K562 (cell line): ENCODE results near the gene DENND2A. TPM values are rescaled to one million over a fixed set of nuclear protein-coding genes. Genes with fewer than 3 reads are reported as not detected.

Experiments used
- CBFA2T2 ChIP-seq: fragments of 450-650 bp; conservative IDR thresholded peaks from 2 replicates; pipeline ENCODE4 v1.6.1; 2017; ENCODE audit warnings: mild to moderate bottlenecking
- CHCHD3 ChIP-seq: fragments of 250-450 bp; sonication (Bioruptor Pico); IDR thresholded peaks from 2 replicates; pipeline ENCODE4 v2.1.2; 2022; ENCODE audit warnings: mild to moderate bottlenecking
- CREB1 ChIP-seq, 2 experiments: sonication (generic) in 1 of 2; formaldehyde crosslinking in 1 of 2; IDR thresholded peaks; 2 replicates each; pipeline versions ENCODE4 v1.6.1 to v1.8.0; 2012 to 2022; ENCODE audit warnings: inconsistent platforms in 1 of 2, mild to moderate bottlenecking in 1 of 2, missing genetic modification reagents in 1 of 2, moderate library complexity in 1 of 2
- E2F3 ChIP-seq: fragments of 250-450 bp; sonication (Bioruptor Pico); IDR thresholded peaks from 2 replicates; pipeline ENCODE4 v1.4.0; 2020; ENCODE audit warnings: mild to moderate bottlenecking
- FOXO4 ChIP-seq: fragments of 450-650 bp; formaldehyde crosslinking; IDR thresholded peaks from 2 replicates; pipeline ENCODE4 v1.4.0; 2020; ENCODE audit warnings: mild to moderate bottlenecking, moderate library complexity
- HDAC1 ChIP-seq, 2 experiments: fragments of 450-650 bp; IDR thresholded peaks; 2 replicates each; pipeline ENCODE4 v1.6.1; 2016 to 2017; ENCODE audit warnings: inconsistent platforms in 1 of 2, mild to moderate bottlenecking in 1 of 2, moderate library complexity in 1 of 2
- HNRNPUL1 ChIP-seq: fragments of 200-400 bp; formaldehyde crosslinking; IDR thresholded peaks from 2 replicates; pipeline ENCODE4 v1.6.1; 2017; ENCODE audit warnings: low read length
- MAZ ChIP-seq, 2 experiments: fragments of 450-650 bp in 1 of 2; sonication (generic) in 1 of 2; formaldehyde crosslinking; IDR thresholded peaks in 1 of 2; conservative IDR thresholded peaks in 1 of 2; 2 replicates each; pipeline versions ENCODE4 v1.4.0 to v1.5.0; 2020; ENCODE audit warnings: mild to moderate bottlenecking in 1 of 2, missing genetic modification reagents in 1 of 2
- RAD21 ChIP-seq, 2 experiments: fragments of 250-450 bp in 1 of 2; fragments of 450-650 bp in 1 of 2; sonication (Bioruptor Pico) in 1 of 2; formaldehyde crosslinking in 1 of 2; IDR thresholded peaks in 1 of 2; conservative IDR thresholded peaks in 1 of 2; 2 replicates each; pipeline versions ENCODE4 v1.4.0 to v1.8.0; 2020 to 2022; ENCODE audit warnings: mild to moderate bottlenecking in 2 of 2, moderate library complexity in 1 of 2
- RBM17 ChIP-seq: fragments of 200-400 bp; formaldehyde crosslinking; IDR thresholded peaks from 2 replicates; pipeline ENCODE4 v1.6.1; 2017; ENCODE audit warnings: low read depth, mild to moderate bottlenecking, low read length, borderline replicate concordance
- SP2 ChIP-seq: IDR thresholded peaks from 2 replicates; pipeline ENCODE4 v1.6.1; 2011; ENCODE audit warnings: mild to moderate bottlenecking, low read depth, low read length, moderate library complexity; ENCODE audit not compliant: poor library complexity, severe bottlenecking; ENCODE audit errors: extremely low read depth
- TCF3 ChIP-seq: sonication (generic); formaldehyde crosslinking; IDR thresholded peaks from 2 replicates; pipeline ENCODE4 v1.4.0; 2020; ENCODE audit warnings: mild to moderate bottlenecking, missing genetic modification reagents
- U2AF1 ChIP-seq: fragments of 200-400 bp; formaldehyde crosslinking; optimal IDR thresholded peaks from 2 replicates; pipeline ENCODE3; 2017; ENCODE audit warnings: mild to moderate bottlenecking, low read depth, low read length, moderate library complexity
- YY1 ChIP-seq, 3 experiments: IDR thresholded peaks; 2 replicates each; pipeline ENCODE4 v1.6.1; 2011; ENCODE audit warnings: low read length in 2 of 3, mild to moderate bottlenecking in 2 of 3, moderate library complexity in 2 of 3, borderline replicate concordance in 1 of 3, control low read depth in 1 of 3, low read depth in 1 of 3; ENCODE audit not compliant: insufficient read depth in 3 of 3, insufficient replicate concordance in 2 of 3, control insufficient read depth in 1 of 3, insufficient read length in 1 of 3; ENCODE audit errors: extremely low read depth in 1 of 3
- ZNF24 ChIP-seq: fragments of 450-650 bp; IDR thresholded peaks from 2 replicates; pipeline ENCODE4 v1.6.1; 2016
- ZNF41 ChIP-seq: fragments of 250-450 bp; sonication (Bioruptor Pico); conservative IDR thresholded peaks from 2 replicates; pipeline ENCODE4 v1.4.0; 2020; ENCODE audit warnings: mild to moderate bottlenecking
- polyA plus RNA-seq, 8 experiments: library from polyadenylated mRNA; depleted of rRNA in 4 of 8; stranded (reverse) in 5 of 8; unstranded in 3 of 8; fragments of >200 nt; fragmentation: Nextera tagmentation in 2 of 8; fragmentation: Illumina TruSeq in 1 of 8; extraction: Ambion mirVana in 2 of 8; extraction: Trizol in 1 of 8; gene quantifications; 2 replicates each; pipeline versions ENCODE4 v1.2.1 to v1.2.3, GENCODE V29; 2011 to 2014; ENCODE audit warnings: inconsistent platforms in 1 of 8, missing spikeins in 1 of 8
- total RNA-seq, 7 experiments: library from RNA; depleted of rRNA in 6 of 7; stranded (reverse); fragments of >200 nt in 6 of 7; fragmentation: Illumina TruSeq in 2 of 7; extraction: Trizol in 2 of 7; gene quantifications; 2 replicates each; pipeline versions ENCODE4 v1.2.1 to v1.2.3, GENCODE V29; 2011 to 2021; ENCODE audit warnings: low replicate concordance in 1 of 7
- TF ChIP-seq, protein P1 (sequence below), 2 experiments: fragments of 450-650 bp; IDR thresholded peaks; 2 replicates each; pipeline ENCODE4 v1.6.1; 2016; ENCODE audit warnings: mild to moderate bottlenecking in 2 of 2, borderline replicate concordance in 1 of 2, low read depth in 1 of 2, moderate library complexity in 1 of 2

The DENND2A gene
- total and polyA plus RNA-seq, 9 of the 15 experiments (the other 6 are each of a cell fraction or from before 2014, with no cell fraction given) = not detected

- TF ChIP-seq U2AF1 (peak; percentile 62), E2F3 (CRISPR knock-in tag) (no peak), ZNF41 (CRISPR knock-in tag) (no peak), HNRNPUL1 (no peak), RAD21 (CRISPR knock-in tag; conservative IDR thresholded peaks at IDR 0.05 in 1 of 2, IDR thresholded peaks at IDR 0.05 in 1 of 2) (no peak; a peak in 1 of 4 replicates), CHCHD3 (0 out of 2 replicates have a peak, but pooled peaks have one; percentile 69), HDAC1 (IDR thresholded peaks at IDR 0.05) (peak in 1 of 2 experiments; percentile 52; a peak in 2 of 4 replicates), YY1 (IDR thresholded peaks at IDR 0.05; ENCODE audit: borderline replicate concordance in 1 of 3, control insufficient read depth in 1 of 3, extremely low read depth in 1 of 3, insufficient read depth in 3 of 3, insufficient read length in 1 of 3, insufficient replicate concordance in 2 of 3, low read depth in 1 of 3, low read length in 2 of 3) (peak; percentile 82 to 95 (median 94)), MAZ (CRISPR knock-in tag; conservative IDR thresholded peaks at IDR 0.05 in 1 of 2, IDR thresholded peaks at IDR 0.05 in 1 of 2) (peak; percentile 78 to 83), SP2 (no peak), CREB1 (IDR thresholded peaks at IDR 0.05) (peak; percentile 60; the same call in 1 of the 2 replicates), CREB1 (CRISPR knock-in tag; IDR thresholded peaks at IDR 0.05) (peak; percentile 79; the same call in 1 of the 2 replicates), ZNF24 (peak; percentile 27; the same call in 1 of the 2 replicates), RBM17 (no peak), FOXO4 (CRISPR knock-in tag) (no peak), TCF3 (CRISPR knock-in tag) (no peak; the same call in 1 of the 2 replicates), CBFA2T2 (no peak)
- TF ChIP-seq, protein P1, sequence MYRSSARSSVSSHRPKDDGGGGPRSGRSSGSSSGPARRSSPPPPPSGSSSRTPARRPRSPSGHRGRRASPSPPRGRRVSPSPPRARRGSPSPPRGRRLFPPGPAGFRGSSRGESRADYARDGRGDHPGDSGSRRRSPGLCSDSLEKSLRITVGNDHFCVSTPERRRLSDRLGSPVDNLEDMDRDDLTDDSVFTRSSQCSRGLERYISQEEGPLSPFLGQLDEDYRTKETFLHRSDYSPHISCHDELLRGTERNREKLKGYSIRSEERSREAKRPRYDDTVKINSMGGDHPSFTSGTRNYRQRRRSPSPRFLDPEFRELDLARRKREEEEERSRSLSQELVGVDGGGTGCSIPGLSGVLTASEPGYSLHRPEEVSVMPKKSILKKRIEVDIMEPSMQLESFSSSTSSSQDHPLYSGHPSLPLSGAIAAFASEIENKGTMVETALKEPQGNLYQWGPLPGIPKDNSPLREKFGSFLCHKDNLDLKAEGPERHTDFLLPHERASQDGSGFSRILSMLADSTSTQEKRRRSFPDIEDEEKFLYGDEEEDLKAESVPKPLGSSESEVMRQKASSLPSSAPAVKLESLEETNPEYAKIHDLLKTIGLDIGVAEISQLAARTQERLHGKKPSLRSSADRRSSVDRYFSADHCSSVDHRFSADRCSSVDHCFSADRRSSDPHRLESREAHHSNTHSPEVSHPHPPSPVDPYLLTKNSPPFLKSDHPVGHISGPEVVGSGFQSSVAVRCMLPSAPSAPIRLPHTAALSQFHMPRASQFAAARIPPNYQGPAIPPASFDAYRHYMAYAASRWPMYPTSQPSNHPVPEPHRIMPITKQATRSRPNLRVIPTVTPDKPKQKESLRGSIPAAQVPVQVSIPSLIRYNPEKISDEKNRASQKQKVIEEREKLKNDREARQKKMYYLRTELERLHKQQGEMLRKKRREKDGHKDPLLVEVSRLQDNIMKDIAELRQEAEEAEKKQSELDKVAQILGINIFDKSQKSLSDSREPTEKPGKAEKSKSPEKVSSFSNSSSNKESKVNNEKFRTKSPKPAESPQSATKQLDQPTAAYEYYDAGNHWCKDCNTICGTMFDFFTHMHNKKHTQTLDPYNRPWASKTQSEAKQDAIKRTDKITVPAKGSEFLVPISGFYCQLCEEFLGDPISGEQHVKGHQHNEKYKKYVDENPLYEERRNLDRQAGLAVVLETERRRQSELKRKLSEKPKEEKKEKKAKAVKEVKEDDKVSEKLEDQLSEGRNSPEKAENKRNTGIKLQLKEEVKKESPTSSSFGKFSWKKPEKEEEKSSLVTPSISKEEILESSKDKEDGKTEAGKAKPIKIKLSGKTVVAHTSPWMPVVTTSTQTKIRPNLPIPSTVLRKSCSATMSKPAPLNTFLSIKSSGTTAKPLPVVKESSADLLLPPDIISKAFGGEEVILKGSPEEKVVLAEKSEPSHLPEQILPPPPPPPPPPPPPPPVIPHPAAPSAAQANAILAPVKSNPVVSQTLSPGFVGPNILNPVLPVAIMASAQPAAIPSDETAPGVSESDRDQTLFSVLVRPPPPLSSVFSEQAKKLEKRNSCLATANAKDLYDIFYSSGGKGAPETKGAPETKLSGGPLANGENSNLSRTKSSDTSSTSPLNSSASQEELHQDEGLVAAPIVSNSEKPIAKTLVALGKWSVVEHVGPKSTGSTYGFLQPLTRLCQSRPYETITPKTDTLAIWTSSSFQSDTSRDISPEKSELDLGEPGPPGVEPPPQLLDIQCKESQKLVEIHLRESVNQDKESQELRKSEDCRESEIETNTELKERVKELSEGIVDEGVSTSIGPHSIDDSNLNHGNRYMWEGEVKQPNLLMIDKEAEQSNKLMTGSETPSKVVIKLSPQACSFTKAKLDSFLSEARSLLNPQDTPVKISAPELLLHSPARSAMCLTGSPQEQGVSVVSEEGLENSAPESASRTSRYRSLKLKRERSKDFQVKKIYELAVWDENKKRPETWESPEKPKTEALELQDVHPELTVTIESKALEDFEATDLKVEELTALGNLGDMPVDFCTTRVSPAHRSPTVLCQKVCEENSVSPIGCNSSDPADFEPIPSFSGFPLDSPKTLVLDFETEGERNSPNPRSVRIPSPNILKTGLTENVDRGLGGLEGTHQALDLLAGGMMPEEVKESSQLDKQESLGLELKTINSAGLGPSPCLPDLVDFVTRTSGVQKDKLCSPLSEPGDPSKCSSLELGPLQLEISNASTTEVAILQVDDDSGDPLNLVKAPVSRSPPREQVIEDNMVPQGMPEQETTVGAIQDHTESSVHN (IDR thresholded peaks at IDR 0.05; ENCODE audit: borderline replicate concordance in 1 of 2, low read depth in 1 of 2) = no peak
These were observed 161.4 kb downstream of the DENND2A start, which contains the start of gene MKRN1 (continued) for GRCh38 chr7:140479062-140479738.
